HEK293 (cell line): ENCODE measurements around the gene CRABP2.

ENCODE experiments used
- CTCF ChIA-PET: fragments of 350-600 bp; formaldehyde crosslinking; extraction: SDS; loops from one replicate; lab custom pipeline; 2021; ENCODE audit warnings: antibody characterized with exemption; lab: Yijun Ruan, JAX
- POLR2A ChIA-PET: fragments of 300-600 bp; formaldehyde crosslinking; extraction: SDS; loops from one replicate; lab custom pipeline; 2020; ENCODE audit warnings: antibody characterized with exemption, inconsistent platforms; lab: Yijun Ruan, JAX
- H3K27ac ChIP-seq: fragments of 200-500 bp; sonication (Bioruptor generic); 2 replicates; pipeline ENCODE4 v1.5.1; 2014; ENCODE audit warnings: low read depth, low read length, control low read depth, inconsistent platforms; ENCODE audit errors: extremely low read depth
- H3K36me3 ChIP-seq, 2 experiments: fragments of 200-500 bp in 1 of 2; sonication (Bioruptor generic) in 1 of 2; 1 replicate in 1 of 2; 2 replicates in 1 of 2; pipeline ENCODE4 v1.5.1; 2014 to 2017; ENCODE audit warnings: inconsistent platforms in 2 of 2, low read length in 2 of 2; ENCODE audit not compliant: control insufficient read depth in 2 of 2, insufficient read depth in 1 of 2
- H3K4me1 ChIP-seq: fragments of 200-500 bp; sonication (Bioruptor generic); 2 replicates; pipeline ENCODE4 v1.5.1; 2014; ENCODE audit warnings: mild to moderate bottlenecking, low read length, inconsistent platforms; ENCODE audit not compliant: control insufficient read depth, insufficient read depth
- H3K4me3 ChIP-seq: 2 replicates; pipeline ENCODE4 v1.5.1; 2011; ENCODE audit warnings: low read depth, mild to moderate bottlenecking, control low read depth, low read length, moderate library complexity
- H3K9me3 ChIP-seq: fragments of 200-500 bp; sonication (Bioruptor generic); 2 replicates; pipeline ENCODE4 v1.5.1; 2014; ENCODE audit warnings: low read depth, low read length, inconsistent platforms; ENCODE audit not compliant: control insufficient read depth, insufficient read depth
- BCL11A ChIP-seq: fragments of 450-650 bp; formaldehyde crosslinking; IDR thresholded peaks from 2 replicates; pipeline ENCODE4 v1.5.1; 2016; ENCODE audit warnings: low read depth, missing biosample characterization, missing genetic modification characterization
- EGR2 ChIP-seq: fragments of 450-650 bp; formaldehyde crosslinking; IDR thresholded peaks from 2 replicates; pipeline ENCODE4 v1.5.1; 2016; ENCODE audit warnings: low read depth, missing biosample characterization, missing genetic modification characterization
- GLIS2 ChIP-seq: fragments of 450-650 bp; formaldehyde crosslinking; IDR thresholded peaks from 2 replicates; pipeline ENCODE4 v1.5.1; 2016; ENCODE audit warnings: missing biosample characterization, missing genetic modification characterization
- IKZF3 ChIP-seq: fragments of 450-650 bp; IDR thresholded peaks from 2 replicates; pipeline ENCODE4 v1.5.0; 2018; ENCODE audit warnings: missing biosample characterization, mild to moderate bottlenecking, missing genetic modification characterization, moderate library complexity
- ZBTB1 ChIP-seq: fragments of 450-650 bp; formaldehyde crosslinking; IDR thresholded peaks from 2 replicates; pipeline ENCODE4 v1.5.1; 2016; ENCODE audit warnings: missing biosample characterization, missing genetic modification characterization
- ZFHX2 ChIP-seq: fragments of 450-650 bp; formaldehyde crosslinking; conservative IDR thresholded peaks from 2 replicates; pipeline ENCODE4 v1.5.1; 2016; ENCODE audit warnings: missing biosample characterization, missing genetic modification characterization
- ZNF2 ChIP-seq: fragments of 450-650 bp; formaldehyde crosslinking; IDR thresholded peaks from 2 replicates; pipeline ENCODE4 v1.5.1; 2016; ENCODE audit warnings: missing biosample characterization, missing genetic modification characterization
- TF ChIP-seq, protein P1 (sequence below): fragments of 450-650 bp; formaldehyde crosslinking; IDR thresholded peaks from 2 replicates; pipeline ENCODE4 v1.5.1; 2017; ENCODE audit warnings: missing biosample characterization, missing genetic modification characterization
- TF ChIP-seq, protein P2 (sequence below): fragments of 450-650 bp; formaldehyde crosslinking; conservative IDR thresholded peaks from 2 replicates; pipeline ENCODE4 v1.5.1; 2016; ENCODE audit warnings: low read depth, missing biosample characterization, missing genetic modification characterization
- TF ChIP-seq, protein P3 (sequence below): fragments of 450-650 bp; IDR thresholded peaks from 2 replicates; pipeline ENCODE4 v1.5.1; 2018; ENCODE audit warnings: missing biosample characterization, missing genetic modification characterization
- TF ChIP-seq, protein P4 (sequence below): fragments of 450-650 bp; formaldehyde crosslinking; IDR thresholded peaks from 2 replicates; pipeline ENCODE4 v1.5.1; 2016; ENCODE audit warnings: missing biosample characterization, missing genetic modification characterization
- TF ChIP-seq, protein P5 (sequence below): fragments of 450-650 bp; formaldehyde crosslinking; IDR thresholded peaks from 2 replicates; pipeline ENCODE4 v1.5.1; 2016; ENCODE audit warnings: missing biosample characterization, missing genetic modification characterization

Gene CRABP2

GRCh38 chr1:156743367-156744302 lies 38.3 kb upstream of the CRABP2 start:
- H3K27ac ChIP-seq, result no peak overlapping the region
- peaks cover 0 to 48% of the 10 kb centered on the region in 2 experiments; a peak in 1 of 3 replicates for H3K36me3 ChIP-seq
- peaks cover 6% of the 10 kb centered on the region; the same call in 1 of the 2 replicates for H3K4me1 ChIP-seq
- ChIA-PET CTCF (interaction anchor here (0.6 to 0.7 kb wide), 3 partner anchors 18 to 55 kb away, joined by 3 to 4 read pairs (median 4); no protein-coding TSS in a partner anchor), POLR2A (interaction anchor here (1.6 kb wide), 1 partner anchor 8 kb away, joined by 10 read pairs; the partner anchor contains the start of gene HDGF)
- TF ChIP-seq, protein P1, sequence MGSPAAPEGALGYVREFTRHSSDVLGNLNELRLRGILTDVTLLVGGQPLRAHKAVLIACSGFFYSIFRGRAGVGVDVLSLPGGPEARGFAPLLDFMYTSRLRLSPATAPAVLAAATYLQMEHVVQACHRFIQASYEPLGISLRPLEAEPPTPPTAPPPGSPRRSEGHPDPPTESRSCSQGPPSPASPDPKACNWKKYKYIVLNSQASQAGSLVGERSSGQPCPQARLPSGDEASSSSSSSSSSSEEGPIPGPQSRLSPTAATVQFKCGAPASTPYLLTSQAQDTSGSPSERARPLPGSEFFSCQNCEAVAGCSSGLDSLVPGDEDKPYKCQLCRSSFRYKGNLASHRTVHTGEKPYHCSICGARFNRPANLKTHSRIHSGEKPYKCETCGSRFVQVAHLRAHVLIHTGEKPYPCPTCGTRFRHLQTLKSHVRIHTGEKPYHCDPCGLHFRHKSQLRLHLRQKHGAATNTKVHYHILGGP, result no peak
- TF ChIP-seq ZNF2 (tag by site-specific recombination) (no peak), EGR2 (peak; percentile 64), ZFHX2 (tag by site-specific recombination) (peak; percentile 74), BCL11A (tag by site-specific recombination) (no peak), GLIS2 (tag by site-specific recombination) (peak; percentile 41)
- TF ChIP-seq, protein P2, sequence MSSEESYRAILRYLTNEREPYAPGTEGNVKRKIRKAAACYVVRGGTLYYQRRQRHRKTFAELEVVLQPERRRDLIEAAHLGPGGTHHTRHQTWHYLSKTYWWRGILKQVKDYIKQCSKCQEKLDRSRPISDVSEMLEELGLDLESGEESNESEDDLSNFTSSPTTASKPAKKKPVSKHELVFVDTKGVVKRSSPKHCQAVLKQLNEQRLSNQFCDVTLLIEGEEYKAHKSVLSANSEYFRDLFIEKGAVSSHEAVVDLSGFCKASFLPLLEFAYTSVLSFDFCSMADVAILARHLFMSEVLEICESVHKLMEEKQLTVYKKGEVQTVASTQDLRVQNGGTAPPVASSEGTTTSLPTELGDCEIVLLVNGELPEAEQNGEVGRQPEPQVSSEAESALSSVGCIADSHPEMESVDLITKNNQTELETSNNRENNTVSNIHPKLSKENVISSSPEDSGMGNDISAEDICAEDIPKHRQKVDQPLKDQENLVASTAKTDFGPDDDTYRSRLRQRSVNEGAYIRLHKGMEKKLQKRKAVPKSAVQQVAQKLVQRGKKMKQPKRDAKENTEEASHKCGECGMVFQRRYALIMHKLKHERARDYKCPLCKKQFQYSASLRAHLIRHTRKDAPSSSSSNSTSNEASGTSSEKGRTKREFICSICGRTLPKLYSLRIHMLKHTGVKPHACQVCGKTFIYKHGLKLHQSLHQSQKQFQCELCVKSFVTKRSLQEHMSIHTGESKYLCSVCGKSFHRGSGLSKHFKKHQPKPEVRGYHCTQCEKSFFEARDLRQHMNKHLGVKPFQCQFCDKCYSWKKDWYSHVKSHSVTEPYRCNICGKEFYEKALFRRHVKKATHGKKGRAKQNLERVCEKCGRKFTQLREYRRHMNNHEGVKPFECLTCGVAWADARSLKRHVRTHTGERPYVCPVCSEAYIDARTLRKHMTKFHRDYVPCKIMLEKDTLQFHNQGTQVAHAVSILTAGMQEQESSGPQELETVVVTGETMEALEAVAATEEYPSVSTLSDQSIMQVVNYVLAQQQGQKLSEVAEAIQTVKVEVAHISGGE (tag by site-specific recombination), result no peak
- TF ChIP-seq, protein P3, sequence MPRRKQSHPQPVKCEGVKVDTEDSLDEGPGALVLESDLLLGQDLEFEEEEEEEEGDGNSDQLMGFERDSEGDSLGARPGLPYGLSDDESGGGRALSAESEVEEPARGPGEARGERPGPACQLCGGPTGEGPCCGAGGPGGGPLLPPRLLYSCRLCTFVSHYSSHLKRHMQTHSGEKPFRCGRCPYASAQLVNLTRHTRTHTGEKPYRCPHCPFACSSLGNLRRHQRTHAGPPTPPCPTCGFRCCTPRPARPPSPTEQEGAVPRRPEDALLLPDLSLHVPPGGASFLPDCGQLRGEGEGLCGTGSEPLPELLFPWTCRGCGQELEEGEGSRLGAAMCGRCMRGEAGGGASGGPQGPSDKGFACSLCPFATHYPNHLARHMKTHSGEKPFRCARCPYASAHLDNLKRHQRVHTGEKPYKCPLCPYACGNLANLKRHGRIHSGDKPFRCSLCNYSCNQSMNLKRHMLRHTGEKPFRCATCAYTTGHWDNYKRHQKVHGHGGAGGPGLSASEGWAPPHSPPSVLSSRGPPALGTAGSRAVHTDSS (tag by site-specific recombination), result peak; percentile 73
- no peaks in the 10 kb centered on the region for H3K9me3 ChIP-seq
- no peak overlapping the region for H3K4me3 ChIP-seq

DNA sequence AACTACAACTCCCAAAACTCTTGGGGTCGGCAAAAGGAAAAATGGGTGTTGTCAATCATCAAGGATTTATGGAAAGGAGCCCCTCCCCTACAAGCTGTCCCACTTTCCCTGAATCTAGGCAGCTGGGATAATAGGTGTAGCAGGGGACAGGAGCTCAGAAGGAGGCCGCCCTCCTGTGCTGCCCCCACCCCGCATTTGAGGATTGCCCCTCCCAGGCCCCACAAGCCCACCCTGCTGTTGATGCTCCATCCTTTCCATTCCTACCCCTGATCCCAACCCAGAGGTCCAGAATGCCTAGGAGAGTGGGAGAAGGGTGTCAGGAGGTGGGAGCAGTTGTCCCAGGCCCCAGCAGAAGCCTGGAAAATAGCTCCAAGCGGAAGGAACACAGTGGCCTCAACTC lies 37.4 kb upstream of the CRABP2 start:
- Histone ChIP-seq H3K4me3 (no peak overlapping the region), H3K4me1 (no peaks in the 10 kb centered on the region; the same call in 1 of the 2 replicates), H3K36me3 (peaks cover 0 to 56% of the 10 kb centered on the region in 2 experiments; a peak in 1 of 3 replicates), H3K27ac (no peak overlapping the region), H3K9me3 (no peaks in the 10 kb centered on the region)
- POLR2A ChIA-PET, result interaction anchor here (0.7 to 2.8 kb wide), 3 partner anchors 9 to 27 kb away, joined by 4 to 84 read pairs (median 10); partner anchors contain the start of genes HDGF, ISG20L2 and METTL25B
- TF ChIP-seq ZBTB1 (tag by site-specific recombination) (no peak), IKZF3 (peak; percentile 49; the same call in 1 of the 2 replicates)
- CTCF ChIA-PET, result interaction anchor here (0.6 to 1.2 kb wide), 3 partner anchors 15 to 33 kb away, joined by 3 to 4 read pairs (median 4); partner anchors contain the start of genes ISG20L2 and METTL25B

DNA sequence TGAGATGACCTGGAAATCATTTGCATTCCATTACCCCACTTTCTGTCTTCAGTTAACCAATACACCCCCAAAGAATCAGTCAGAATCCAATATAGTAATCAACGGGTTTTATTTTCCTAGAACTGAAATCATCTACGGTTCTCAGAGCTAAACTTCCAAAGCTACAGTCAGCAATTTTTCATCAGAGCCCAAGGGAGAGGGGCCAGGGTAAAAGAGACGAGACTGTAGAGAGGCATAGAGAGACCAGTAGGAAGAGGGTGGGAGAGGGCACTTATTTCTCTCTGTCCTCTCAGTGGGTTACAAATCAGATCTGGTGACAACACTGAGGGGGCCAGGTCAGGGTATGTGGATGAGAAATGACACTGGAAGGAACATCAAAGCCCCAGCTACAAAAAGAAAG lies 36.6 kb upstream of the CRABP2 start:
- Histone ChIP-seq H3K36me3 (peaks cover 0 to 64% of the 10 kb centered on the region in 2 experiments; a peak in 1 of 3 replicates), H3K4me1 (no peaks in the 10 kb centered on the region; the same call in 1 of the 2 replicates), H3K9me3 (no peaks in the 10 kb centered on the region), H3K4me3 (no peak overlapping the region), H3K27ac (no peak overlapping the region; the same call in 1 of the 2 replicates)
- TF ChIP-seq, protein P4, sequence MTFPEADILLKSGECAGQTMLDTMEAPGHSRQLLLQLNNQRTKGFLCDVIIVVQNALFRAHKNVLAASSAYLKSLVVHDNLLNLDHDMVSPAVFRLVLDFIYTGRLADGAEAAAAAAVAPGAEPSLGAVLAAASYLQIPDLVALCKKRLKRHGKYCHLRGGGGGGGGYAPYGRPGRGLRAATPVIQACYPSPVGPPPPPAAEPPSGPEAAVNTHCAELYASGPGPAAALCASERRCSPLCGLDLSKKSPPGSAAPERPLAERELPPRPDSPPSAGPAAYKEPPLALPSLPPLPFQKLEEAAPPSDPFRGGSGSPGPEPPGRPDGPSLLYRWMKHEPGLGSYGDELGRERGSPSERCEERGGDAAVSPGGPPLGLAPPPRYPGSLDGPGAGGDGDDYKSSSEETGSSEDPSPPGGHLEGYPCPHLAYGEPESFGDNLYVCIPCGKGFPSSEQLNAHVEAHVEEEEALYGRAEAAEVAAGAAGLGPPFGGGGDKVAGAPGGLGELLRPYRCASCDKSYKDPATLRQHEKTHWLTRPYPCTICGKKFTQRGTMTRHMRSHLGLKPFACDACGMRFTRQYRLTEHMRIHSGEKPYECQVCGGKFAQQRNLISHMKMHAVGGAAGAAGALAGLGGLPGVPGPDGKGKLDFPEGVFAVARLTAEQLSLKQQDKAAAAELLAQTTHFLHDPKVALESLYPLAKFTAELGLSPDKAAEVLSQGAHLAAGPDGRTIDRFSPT (tag by site-specific recombination), result no peak
- TF ChIP-seq EGR2 (0 out of 2 replicates have a peak, but pooled peaks have one; percentile 5), ZFHX2 (tag by site-specific recombination) (0 out of 2 replicates have a peak, but pooled peaks have one; percentile 2)
- TF ChIP-seq, protein P5, sequence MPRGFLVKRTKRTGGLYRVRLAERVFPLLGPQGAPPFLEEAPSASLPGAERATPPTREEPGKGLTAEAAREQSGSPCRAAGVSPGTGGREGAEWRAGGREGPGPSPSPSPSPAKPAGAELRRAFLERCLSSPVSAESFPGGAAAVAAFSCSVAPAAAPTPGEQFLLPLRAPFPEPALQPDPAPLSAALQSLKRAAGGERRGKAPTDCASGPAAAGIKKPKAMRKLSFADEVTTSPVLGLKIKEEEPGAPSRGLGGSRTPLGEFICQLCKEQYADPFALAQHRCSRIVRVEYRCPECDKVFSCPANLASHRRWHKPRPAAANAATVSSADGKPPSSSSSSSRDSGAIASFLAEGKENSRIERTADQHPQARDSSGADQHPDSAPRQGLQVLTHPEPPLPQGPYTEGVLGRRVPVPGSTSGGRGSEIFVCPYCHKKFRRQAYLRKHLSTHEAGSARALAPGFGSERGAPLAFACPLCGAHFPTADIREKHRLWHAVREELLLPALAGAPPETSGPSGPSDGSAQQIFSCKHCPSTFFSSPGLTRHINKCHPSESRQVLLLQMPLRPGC (tag by site-specific recombination), result no peak
- POLR2A ChIA-PET, result interaction anchor here (1.2 to 2.8 kb wide), 4 partner anchors 10 to 25 kb away, joined by 4 to 110 read pairs (median 47); partner anchors contain the start of genes HDGF, ISG20L2, METTL25B and PRCC
- CTCF ChIA-PET, result interaction anchor here (1.2 to 2.4 kb wide), 2 partner anchors 14 to 53 kb away, joined by 3 to 9 read pairs; partner anchors contain the start of genes ISG20L2 and METTL25B
